ENCODE measurements around the gene CCDC194.

CCDC194 gene

DNA sequence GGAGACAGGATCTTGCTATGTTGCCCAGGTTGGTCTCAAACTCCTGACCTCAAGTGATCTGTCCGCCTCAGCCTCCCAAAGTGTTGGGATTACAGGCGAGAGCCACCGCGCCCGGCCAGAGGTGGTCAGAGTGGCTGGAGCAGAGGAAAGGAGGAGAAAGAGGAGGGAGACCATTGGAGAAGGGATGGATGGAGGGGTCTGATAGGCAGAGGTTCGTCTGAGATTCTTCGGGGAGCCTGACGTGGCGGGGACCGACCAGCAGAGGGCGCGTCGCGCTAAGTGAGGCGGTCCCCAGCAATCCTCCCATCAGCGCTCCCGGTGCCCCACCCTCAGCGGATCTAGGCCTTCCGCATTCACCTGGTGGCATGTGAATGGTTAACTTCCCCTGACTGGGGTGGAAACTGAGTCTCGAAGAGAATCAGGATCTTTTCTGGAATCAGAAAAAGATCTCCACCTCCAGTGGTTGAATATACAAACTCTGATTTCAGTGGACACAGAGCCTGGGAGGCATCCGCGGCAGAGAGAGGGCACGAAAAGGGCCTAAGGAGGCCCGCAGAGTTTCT, 47.8 kb downstream of the CCDC194 start (continued):
- TF ChIP-seq, protein P1, sequence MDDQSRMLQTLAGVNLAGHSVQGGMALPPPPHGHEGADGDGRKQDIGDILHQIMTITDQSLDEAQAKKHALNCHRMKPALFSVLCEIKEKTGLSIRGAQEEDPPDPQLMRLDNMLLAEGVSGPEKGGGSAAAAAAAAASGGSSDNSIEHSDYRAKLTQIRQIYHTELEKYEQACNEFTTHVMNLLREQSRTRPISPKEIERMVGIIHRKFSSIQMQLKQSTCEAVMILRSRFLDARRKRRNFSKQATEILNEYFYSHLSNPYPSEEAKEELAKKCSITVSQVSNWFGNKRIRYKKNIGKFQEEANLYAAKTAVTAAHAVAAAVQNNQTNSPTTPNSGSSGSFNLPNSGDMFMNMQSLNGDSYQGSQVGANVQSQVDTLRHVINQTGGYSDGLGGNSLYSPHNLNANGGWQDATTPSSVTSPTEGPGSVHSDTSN (CRISPR knock-in tag; IDR thresholded peaks at IDR 0.05): no peak
- TF ChIP-seq ZNF2 (tag by site-specific recombination; IDR thresholded peaks at IDR 0.05) (no peak), ZSCAN5A (tag by site-specific recombination; IDR thresholded peaks at IDR 0.05) (no peak), ZNF449 (tag by site-specific recombination; IDR thresholded peaks at IDR 0.05) (no peak), KLF9 (tag by site-specific recombination; IDR thresholded peaks at IDR 0.05; ENCODE audit: low read depth) (peak; percentile 54), ZFHX2 (tag by site-specific recombination; conservative IDR thresholded peaks at IDR 0.05) (no peak), ZNF24 (tag by site-specific recombination; IDR thresholded peaks at IDR 0.05) (no peak), WT1 (tag by site-specific recombination; IDR thresholded peaks at IDR 0.05) (0 out of 2 replicates have a peak, but pooled peaks have one; percentile 20), PRDM4 (tag by site-specific recombination; IDR thresholded peaks at IDR 0.05) (0 out of 2 replicates have a peak, but pooled peaks have one; percentile 19), INSM2 (tag by site-specific recombination; IDR thresholded peaks at IDR 0.05) (no peak), ZSCAN16 (tag by site-specific recombination; IDR thresholded peaks at IDR 0.05) (no peak), TCF7L2 (IDR thresholded peaks at IDR 0.05; ENCODE audit: borderline replicate concordance, low read depth, low read length) (no peak), ZSCAN18 (tag by site-specific recombination; IDR thresholded peaks at IDR 0.05) (no peak), ZNF398 (tag by site-specific recombination; IDR thresholded peaks at IDR 0.05) (no peak), GLIS2 (tag by site-specific recombination; IDR thresholded peaks at IDR 0.05) (peak; percentile 50), ZNF561 (tag by site-specific recombination; IDR thresholded peaks at IDR 0.05; ENCODE audit: borderline replicate concordance) (no peak), TRIM28 (IDR thresholded peaks at IDR 0.05; ENCODE audit: borderline replicate concordance, low read length) (no peak), ZBTB11 (tag by site-specific recombination; conservative IDR thresholded peaks at IDR 0.05; ENCODE audit: low read depth) (0 out of 2 replicates have a peak, but pooled peaks have one; percentile 14), ZNF350 (tag by site-specific recombination; IDR thresholded peaks at IDR 0.05) (no peak), ZBTB48 (tag by site-specific recombination; IDR thresholded peaks at IDR 0.05) (no peak), ZNF776 (tag by site-specific recombination; IDR thresholded peaks at IDR 0.05; ENCODE audit: borderline replicate concordance) (no peak), ZBTB20 (tag by site-specific recombination; IDR thresholded peaks at IDR 0.05) (no peak), ZNF529 (tag by site-specific recombination; IDR thresholded peaks at IDR 0.05; ENCODE audit: insufficient replicate concordance) (no peak)
